Liver (tissue), 3 donors: ENCODE measurements around the gene RUBCN.

Source experiments
- EGR1 ChIP-seq, 2 donors: IDR thresholded peaks; 2 replicates each; pipeline ENCODE4 v1.6.1; 2016 to 2018; ENCODE audit warnings: antibody characterized with exemption in 2 of 2, low read depth in 2 of 2
- FOXA1 ChIP-seq: IDR thresholded peaks from 2 replicates; pipeline ENCODE4 v1.6.1; 2016; ENCODE audit warnings: antibody characterized with exemption
- GABPA ChIP-seq, 2 donors: IDR thresholded peaks in 1 of 2; conservative IDR thresholded peaks in 1 of 2; 2 replicates each; pipeline ENCODE4 v1.6.1; 2016; ENCODE audit warnings: antibody characterized with exemption in 2 of 2, mild to moderate bottlenecking in 1 of 2, moderate library complexity in 1 of 2
- HNF4A ChIP-seq, 2 donors: conservative IDR thresholded peaks; 2 replicates each; pipeline ENCODE4 v1.6.1; 2016; ENCODE audit warnings: antibody characterized with exemption in 2 of 2, mild to moderate bottlenecking in 2 of 2
- HNF4G ChIP-seq: IDR thresholded peaks from 2 replicates; pipeline ENCODE4 v1.6.1; 2016; ENCODE audit warnings: antibody characterized with exemption
- JUND ChIP-seq, 2 donors: IDR thresholded peaks; 2 replicates each; pipeline ENCODE4 v1.6.1; 2016; ENCODE audit warnings: antibody characterized with exemption in 2 of 2
- RAD21 ChIP-seq, 2 donors: IDR thresholded peaks; 2 replicates each; pipeline ENCODE4 v1.6.1; 2016; ENCODE audit warnings: antibody characterized with exemption in 2 of 2, mild to moderate bottlenecking in 2 of 2
- SP1 ChIP-seq: IDR thresholded peaks from 2 replicates; pipeline ENCODE4 v1.6.1; 2018; ENCODE audit warnings: antibody characterized with exemption, mild to moderate bottlenecking
- TAF1 ChIP-seq: conservative IDR thresholded peaks from 2 replicates; pipeline ENCODE4 v1.6.1; 2016; ENCODE audit warnings: antibody characterized with exemption, mild to moderate bottlenecking
- YY1 ChIP-seq: IDR thresholded peaks from 2 replicates; pipeline ENCODE4 v1.6.1; 2016; ENCODE audit warnings: antibody characterized with exemption, mild to moderate bottlenecking
- TF ChIP-seq, protein P1 (sequence below): fragments of 150-350 bp; IDR thresholded peaks from 2 replicates; pipeline ENCODE4 v1.5.1; 2017; ENCODE audit warnings: improper control_type of control experiment, low read depth, low read length; ENCODE audit not compliant: missing input control
- TF ChIP-seq, protein P2 (sequence below): IDR thresholded peaks from 2 replicates; pipeline ENCODE4 v1.6.1; 2016; ENCODE audit warnings: antibody characterized with exemption
- TF ChIP-seq, protein P3 (sequence below): IDR thresholded peaks from 2 replicates; pipeline ENCODE4 v1.6.1; 2016; ENCODE audit warnings: antibody characterized with exemption, mild to moderate bottlenecking
- TF ChIP-seq, protein P4 (sequence below): IDR thresholded peaks from 2 replicates; pipeline ENCODE4 v1.6.1; 2016; ENCODE audit warnings: antibody characterized with exemption
- donor health status: healthy.
- donor health status: healthy.

DNA sequence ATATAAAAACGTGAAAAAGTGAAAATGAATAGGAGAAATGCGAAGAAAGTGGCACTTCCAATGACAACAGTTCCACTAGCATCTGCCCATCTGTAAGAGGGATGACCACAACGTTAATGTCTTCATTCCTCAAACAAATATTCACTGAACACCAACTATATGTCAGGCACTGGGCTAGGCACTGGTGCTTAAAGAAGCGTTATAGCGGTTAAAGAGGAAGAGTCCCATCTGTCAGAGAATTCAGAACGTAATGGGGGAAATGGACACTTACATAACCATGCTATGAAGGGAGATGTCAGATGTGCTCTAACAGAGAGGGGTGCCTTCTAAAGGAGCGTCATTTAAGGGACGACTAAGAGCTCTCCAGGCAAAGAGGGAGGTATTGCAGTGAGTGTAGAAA, 8.2 kb downstream of the RUBCN start:
- TF ChIP-seq, protein P1, sequence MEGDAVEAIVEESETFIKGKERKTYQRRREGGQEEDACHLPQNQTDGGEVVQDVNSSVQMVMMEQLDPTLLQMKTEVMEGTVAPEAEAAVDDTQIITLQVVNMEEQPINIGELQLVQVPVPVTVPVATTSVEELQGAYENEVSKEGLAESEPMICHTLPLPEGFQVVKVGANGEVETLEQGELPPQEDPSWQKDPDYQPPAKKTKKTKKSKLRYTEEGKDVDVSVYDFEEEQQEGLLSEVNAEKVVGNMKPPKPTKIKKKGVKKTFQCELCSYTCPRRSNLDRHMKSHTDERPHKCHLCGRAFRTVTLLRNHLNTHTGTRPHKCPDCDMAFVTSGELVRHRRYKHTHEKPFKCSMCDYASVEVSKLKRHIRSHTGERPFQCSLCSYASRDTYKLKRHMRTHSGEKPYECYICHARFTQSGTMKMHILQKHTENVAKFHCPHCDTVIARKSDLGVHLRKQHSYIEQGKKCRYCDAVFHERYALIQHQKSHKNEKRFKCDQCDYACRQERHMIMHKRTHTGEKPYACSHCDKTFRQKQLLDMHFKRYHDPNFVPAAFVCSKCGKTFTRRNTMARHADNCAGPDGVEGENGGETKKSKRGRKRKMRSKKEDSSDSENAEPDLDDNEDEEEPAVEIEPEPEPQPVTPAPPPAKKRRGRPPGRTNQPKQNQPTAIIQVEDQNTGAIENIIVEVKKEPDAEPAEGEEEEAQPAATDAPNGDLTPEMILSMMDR = no peak
- TF ChIP-seq YY1 = no peak
- no peak for TF ChIP-seq EGR1 (IDR thresholded peaks at IDR 0.05; ENCODE audit: low read depth in 2 of 2)
- no peak for TF ChIP-seq RAD21 (IDR thresholded peaks at IDR 0.05)
- no peak for TF ChIP-seq HNF4A (conservative IDR thresholded peaks at IDR 0.05)
- TF ChIP-seq, protein P2, sequence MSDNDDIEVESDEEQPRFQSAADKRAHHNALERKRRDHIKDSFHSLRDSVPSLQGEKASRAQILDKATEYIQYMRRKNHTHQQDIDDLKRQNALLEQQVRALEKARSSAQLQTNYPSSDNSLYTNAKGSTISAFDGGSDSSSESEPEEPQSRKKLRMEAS = no peak
- no peak for TF ChIP-seq TAF1
- TF ChIP-seq JUND (IDR thresholded peaks at IDR 0.05) = no peak
- TF ChIP-seq FOXA1 = no peak
- no peak for TF ChIP-seq GABPA (IDR thresholded peaks at IDR 0.05 in 1 of 2, conservative IDR thresholded peaks at IDR 0.05 in 1 of 2)
- TF ChIP-seq, protein P3, sequence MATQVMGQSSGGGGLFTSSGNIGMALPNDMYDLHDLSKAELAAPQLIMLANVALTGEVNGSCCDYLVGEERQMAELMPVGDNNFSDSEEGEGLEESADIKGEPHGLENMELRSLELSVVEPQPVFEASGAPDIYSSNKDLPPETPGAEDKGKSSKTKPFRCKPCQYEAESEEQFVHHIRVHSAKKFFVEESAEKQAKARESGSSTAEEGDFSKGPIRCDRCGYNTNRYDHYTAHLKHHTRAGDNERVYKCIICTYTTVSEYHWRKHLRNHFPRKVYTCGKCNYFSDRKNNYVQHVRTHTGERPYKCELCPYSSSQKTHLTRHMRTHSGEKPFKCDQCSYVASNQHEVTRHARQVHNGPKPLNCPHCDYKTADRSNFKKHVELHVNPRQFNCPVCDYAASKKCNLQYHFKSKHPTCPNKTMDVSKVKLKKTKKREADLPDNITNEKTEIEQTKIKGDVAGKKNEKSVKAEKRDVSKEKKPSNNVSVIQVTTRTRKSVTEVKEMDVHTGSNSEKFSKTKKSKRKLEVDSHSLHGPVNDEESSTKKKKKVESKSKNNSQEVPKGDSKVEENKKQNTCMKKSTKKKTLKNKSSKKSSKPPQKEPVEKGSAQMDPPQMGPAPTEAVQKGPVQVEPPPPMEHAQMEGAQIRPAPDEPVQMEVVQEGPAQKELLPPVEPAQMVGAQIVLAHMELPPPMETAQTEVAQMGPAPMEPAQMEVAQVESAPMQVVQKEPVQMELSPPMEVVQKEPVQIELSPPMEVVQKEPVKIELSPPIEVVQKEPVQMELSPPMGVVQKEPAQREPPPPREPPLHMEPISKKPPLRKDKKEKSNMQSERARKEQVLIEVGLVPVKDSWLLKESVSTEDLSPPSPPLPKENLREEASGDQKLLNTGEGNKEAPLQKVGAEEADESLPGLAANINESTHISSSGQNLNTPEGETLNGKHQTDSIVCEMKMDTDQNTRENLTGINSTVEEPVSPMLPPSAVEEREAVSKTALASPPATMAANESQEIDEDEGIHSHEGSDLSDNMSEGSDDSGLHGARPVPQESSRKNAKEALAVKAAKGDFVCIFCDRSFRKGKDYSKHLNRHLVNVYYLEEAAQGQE = no peak
- TF ChIP-seq SP1 = no peak
- no peak for TF ChIP-seq HNF4G
- TF ChIP-seq, protein P4, sequence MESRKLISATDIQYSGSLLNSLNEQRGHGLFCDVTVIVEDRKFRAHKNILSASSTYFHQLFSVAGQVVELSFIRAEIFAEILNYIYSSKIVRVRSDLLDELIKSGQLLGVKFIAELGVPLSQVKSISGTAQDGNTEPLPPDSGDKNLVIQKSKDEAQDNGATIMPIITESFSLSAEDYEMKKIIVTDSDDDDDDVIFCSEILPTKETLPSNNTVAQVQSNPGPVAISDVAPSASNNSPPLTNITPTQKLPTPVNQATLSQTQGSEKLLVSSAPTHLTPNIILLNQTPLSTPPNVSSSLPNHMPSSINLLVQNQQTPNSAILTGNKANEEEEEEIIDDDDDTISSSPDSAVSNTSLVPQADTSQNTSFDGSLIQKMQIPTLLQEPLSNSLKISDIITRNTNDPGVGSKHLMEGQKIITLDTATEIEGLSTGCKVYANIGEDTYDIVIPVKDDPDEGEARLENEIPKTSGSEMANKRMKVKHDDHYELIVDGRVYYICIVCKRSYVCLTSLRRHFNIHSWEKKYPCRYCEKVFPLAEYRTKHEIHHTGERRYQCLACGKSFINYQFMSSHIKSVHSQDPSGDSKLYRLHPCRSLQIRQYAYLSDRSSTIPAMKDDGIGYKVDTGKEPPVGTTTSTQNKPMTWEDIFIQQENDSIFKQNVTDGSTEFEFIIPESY = no peak
